ENCODE data around the gene FAM135A. TPM values are rescaled to one million over a fixed set of nuclear protein-coding genes. Genes with fewer than 3 reads are reported as not detected.

Gene FAM135A
- total and polyA plus RNA-seq, 2 of the 4 experiments (the other 2 are of a cell fraction) = 2.2 to 7.9 TPM

DNA sequence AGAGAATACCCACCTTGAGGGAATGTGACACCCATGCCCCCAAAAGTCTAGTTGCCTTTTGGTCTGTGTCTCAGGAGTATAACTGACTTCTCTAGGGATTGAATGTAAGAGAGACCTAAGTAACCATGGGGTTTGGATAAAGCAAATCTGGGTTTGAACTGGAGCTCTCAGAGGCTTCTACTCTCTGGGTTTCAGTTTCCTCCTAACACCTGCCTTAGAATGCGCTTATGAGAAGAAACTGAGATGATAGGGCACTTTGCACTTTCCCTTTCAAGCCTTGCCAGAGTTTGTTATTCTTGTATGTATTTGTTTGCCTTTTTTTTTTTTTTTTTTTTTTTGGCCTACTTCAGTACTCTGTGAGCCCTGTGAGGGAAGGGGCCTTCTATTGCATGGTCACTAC lies 172.8 kb downstream of the FAM135A start:
- no peak overlapping the region for H3K4me3 ChIP-seq (ENCODE audit: insufficient read depth, low read depth, low read length)
- no peaks in the 10 kb centered on the region for H4K20me1 ChIP-seq (ENCODE audit: insufficient read depth, low read length)
- DNase-seq = no peak
- H2AK9ac ChIP-seq (replicated peaks; ENCODE audit: low read depth, low read length, poor library complexity) = no peak overlapping the region
- no peaks in the 10 kb centered on the region for H3K79me1 ChIP-seq (ENCODE audit: low read depth in 1 of 2, low read length in 2 of 2)
- H3K18ac ChIP-seq (ENCODE audit: low read depth, low read length) = no peak overlapping the region
- H4K8ac ChIP-seq (ENCODE audit: low read depth in 2 of 2, low read length in 2 of 2) = no peak overlapping the region
- dilution Hi-C loops (cut with HindIII; ENCODE audit: low sequenced_read_pairs, unreplicated experiment) (no loop called here), in situ Hi-C loops (cut with MboI; ENCODE audit: low sequenced_read_pairs) (no loop called here), intact Hi-C loops (cut with micrococcal nuclease) (no loop called here)
- H4K91ac ChIP-seq (ENCODE audit: insufficient read depth, low read depth, low read length) = no peak overlapping the region
- CTCF ChIA-PET = no interaction called here
- H3K27ac ChIP-seq (ENCODE audit: insufficient read depth, low read length) = no peak overlapping the region
- no peak overlapping the region for H2BK20ac ChIP-seq (ENCODE audit: low read depth, low read length)
- no peak overlapping the region for H3K23ac ChIP-seq (ENCODE audit: low read depth, low read length)
- no peak overlapping the region for H2BK120ac ChIP-seq (ENCODE audit: low read depth, low read length)
- ATAC-seq (ENCODE audit: low read depth) = no peak
- POLR2A ChIA-PET (ENCODE audit: unreplicated experiment) = no interaction called here
- TF ChIP-seq NFE2L2 (IDR thresholded peaks at IDR 0.05; ENCODE audit: low read depth, low read length) (no peak), BHLHE40 (IDR thresholded peaks at IDR 0.05; ENCODE audit: low read depth, low read length) (no peak), POLR2A (IDR thresholded peaks at IDR 0.05; ENCODE audit: low read depth, low read length) (no peak), SMC3 (IDR thresholded peaks at IDR 0.05; ENCODE audit: low read depth, low read length) (no peak), MXI1 (IDR thresholded peaks at IDR 0.05; ENCODE audit: borderline replicate concordance, low read depth, low read length) (no peak), MAFK (IDR thresholded peaks at IDR 0.05; ENCODE audit: low read depth, low read length) (no peak), CTCF (conservative IDR thresholded peaks at IDR 0.05; ENCODE audit: low read depth, low read length) (no peak), FOS (IDR thresholded peaks at IDR 0.05; ENCODE audit: low read depth, low read length) (no peak), RAD21 (IDR thresholded peaks at IDR 0.05; ENCODE audit: low read length) (no peak), RCOR1 (IDR thresholded peaks at IDR 0.05; ENCODE audit: insufficient replicate concordance, low read length) (no peak), CEBPB (IDR thresholded peaks at IDR 0.05; ENCODE audit: low read depth, low read length) (no peak), MAZ (IDR thresholded peaks at IDR 0.05; ENCODE audit: borderline replicate concordance, low read depth, low read length) (no peak)
- TF ChIP-seq, protein P1, sequence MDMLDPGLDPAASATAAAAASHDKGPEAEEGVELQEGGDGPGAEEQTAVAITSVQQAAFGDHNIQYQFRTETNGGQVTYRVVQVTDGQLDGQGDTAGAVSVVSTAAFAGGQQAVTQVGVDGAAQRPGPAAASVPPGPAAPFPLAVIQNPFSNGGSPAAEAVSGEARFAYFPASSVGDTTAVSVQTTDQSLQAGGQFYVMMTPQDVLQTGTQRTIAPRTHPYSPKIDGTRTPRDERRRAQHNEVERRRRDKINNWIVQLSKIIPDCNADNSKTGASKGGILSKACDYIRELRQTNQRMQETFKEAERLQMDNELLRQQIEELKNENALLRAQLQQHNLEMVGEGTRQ (IDR thresholded peaks at IDR 0.05; ENCODE audit: low read depth, low read length) = no peak
- no peak overlapping the region for H2AFZ ChIP-seq (replicated peaks; ENCODE audit: low read length, poor library complexity)
- H3K36me3 ChIP-seq (ENCODE audit: control insufficient read depth, insufficient read depth, low read length) = 0 out of 2 replicates have a peak, but pooled peaks cover 1% of the 10 kb centered on the region
- no CpG with 5 or more reads among the region's 1 CpG for WGBS, 2 experiments (ENCODE audit: extremely low coverage in 2 of 2, insufficient read length in 1 of 2)
- no TSS peak for BruUV-seq (replicated peaks)
- H2AK5ac ChIP-seq (ENCODE audit: low read depth, low read length) = no peak overlapping the region
- no peak overlapping the region for H2BK5ac ChIP-seq (ENCODE audit: low read depth, low read length, poor library complexity, severe bottlenecking)
- H3K9me1 ChIP-seq (ENCODE audit: insufficient read depth, low read length) = 0 out of 2 replicates have a peak, but pooled peaks cover 4% of the 10 kb centered on the region
- H3K4me1 ChIP-seq (ENCODE audit: control insufficient read depth, insufficient read depth, low read length) = no peaks in the 10 kb centered on the region
- H3K9me3 ChIP-seq (ENCODE audit: control insufficient read depth, insufficient read depth, low read length) = no peaks in the 10 kb centered on the region
- H4K5ac ChIP-seq (ENCODE audit: low read depth, low read length) = no peak overlapping the region
- H3K56ac ChIP-seq (ENCODE audit: extremely low read depth, insufficient read depth, low read length) = no peak overlapping the region
- H3K9ac ChIP-seq (ENCODE audit: low read depth, low read length) = no peak overlapping the region
- no peaks in the 10 kb centered on the region for H3K27me3 ChIP-seq (ENCODE audit: control insufficient read depth, insufficient read depth, low read length)
- no peak overlapping the region for H2BK15ac ChIP-seq (ENCODE audit: low read depth, low read length)
- H3K4me2 ChIP-seq (ENCODE audit: low read depth, low read length) = no peak overlapping the region
- no peak overlapping the region for H3K14ac ChIP-seq (replicated peaks; ENCODE audit: low read depth, low read length)
- H3K4ac ChIP-seq (ENCODE audit: low read depth, low read length) = no peak overlapping the region

Measured in IMR-90 (cell line).